IMR-90 (cell line): ENCODE measurements around the gene FAM177B. TPM values are rescaled to one million over a fixed set of nuclear protein-coding genes. Genes with fewer than 3 reads are reported as not detected.

Experiments used
- ATAC-seq: fragments of 200-7000 bp; cut with Tn5 transposase; 2 replicates; pipeline ENCODE4 v1.9.1; 2020; ENCODE audit warnings: low read depth, mild to moderate bottlenecking, moderate library complexity
- BruUV-seq: library from RNA; stranded (reverse); fragments of 400-500 nt; replicated peaks from 2 replicates; lab custom pipeline; 2021; lab: Mats Ljungman, UMichigan
- CTCF ChIA-PET: fragments of 300-600 bp; formaldehyde crosslinking; extraction: SDS; loops from one replicate; lab custom pipeline; 2021; ENCODE audit warnings: antibody characterized with exemption; lab: Yijun Ruan, JAX
- POLR2A ChIA-PET: fragments of 300-600 bp; sonication (Branson Sonifier 250); formaldehyde crosslinking; loops from one replicate; lab custom pipeline; 2022; ENCODE audit warnings: antibody characterized with exemption; ENCODE audit not compliant: unreplicated experiment; lab: Charles Lee
- DNase-seq: peaks from one replicate; pipeline ENCODE4 v3.0.0; 2013
- H2AFZ ChIP-seq: replicated peaks from 2 replicates; pipeline ENCODE3; 2013; ENCODE audit warnings: low read length, mild to moderate bottlenecking; ENCODE audit not compliant: poor library complexity
- H2AK5ac ChIP-seq: 2 replicates; pipeline ENCODE4 v1.6.1; 2013; ENCODE audit warnings: low read depth, low read length, inconsistent platforms
- H2AK9ac ChIP-seq: replicated peaks from 2 replicates; pipeline ENCODE3; 2013; ENCODE audit warnings: mild to moderate bottlenecking, low read depth, low read length, moderate library complexity; ENCODE audit not compliant: poor library complexity
- H2BK120ac ChIP-seq: 2 replicates; pipeline ENCODE4 v1.6.1; 2013; ENCODE audit warnings: low read depth, low read length, inconsistent platforms
- H2BK15ac ChIP-seq: 3 replicates; pipeline ENCODE4 v1.6.1; 2013; ENCODE audit warnings: low read depth, low read length, inconsistent platforms
- H2BK20ac ChIP-seq: 2 replicates; pipeline ENCODE4 v1.6.1; 2013; ENCODE audit warnings: low read depth, mild to moderate bottlenecking, inconsistent platforms, low read length, moderate library complexity
- H2BK5ac ChIP-seq: 2 replicates; pipeline ENCODE4 v1.6.1; 2013; ENCODE audit warnings: mild to moderate bottlenecking, low read depth, low read length, inconsistent platforms; ENCODE audit not compliant: poor library complexity, severe bottlenecking
- H3K14ac ChIP-seq: replicated peaks from 2 replicates; pipeline ENCODE4 v1.6.1; 2013; ENCODE audit warnings: low read depth, low read length, inconsistent platforms
- H3K18ac ChIP-seq: 2 replicates; pipeline ENCODE4 v1.6.1; 2013; ENCODE audit warnings: low read depth, low read length, control low read depth
- H3K23ac ChIP-seq: 2 replicates; pipeline ENCODE4 v1.6.1; 2013; ENCODE audit warnings: low read depth, low read length, inconsistent platforms
- H3K27ac ChIP-seq: 2 replicates; pipeline ENCODE4 v1.5.1; 2013; ENCODE audit warnings: mild to moderate bottlenecking, control low read depth, low read length; ENCODE audit not compliant: insufficient read depth
- H3K27me3 ChIP-seq: 2 replicates; pipeline ENCODE4 v1.6.1; 2013; ENCODE audit warnings: low read length; ENCODE audit not compliant: control insufficient read depth, insufficient read depth
- H3K36me3 ChIP-seq: 2 replicates; pipeline ENCODE4 v1.6.1; 2013; ENCODE audit warnings: low read length, mixed read lengths; ENCODE audit not compliant: control insufficient read depth, insufficient read depth
- H3K4ac ChIP-seq: 2 replicates; pipeline ENCODE4 v1.6.1; 2013; ENCODE audit warnings: low read depth, low read length, inconsistent platforms
- H3K4me1 ChIP-seq: 2 replicates; pipeline ENCODE4 v1.6.1; 2013; ENCODE audit warnings: low read length, mixed read lengths; ENCODE audit not compliant: control insufficient read depth, insufficient read depth
- H3K4me2 ChIP-seq: 2 replicates; pipeline ENCODE4 v1.6.1; 2013; ENCODE audit warnings: low read depth, mild to moderate bottlenecking, control low read depth, low read length, moderate library complexity
- H3K4me3 ChIP-seq: 2 replicates; pipeline ENCODE4 v1.5.1; 2013; ENCODE audit warnings: low read depth, mild to moderate bottlenecking, control low read depth, low read length, moderate library complexity; ENCODE audit not compliant: insufficient read depth
- H3K56ac ChIP-seq: 2 replicates; pipeline ENCODE4 v1.6.1; 2013; ENCODE audit warnings: low read length, inconsistent platforms; ENCODE audit not compliant: insufficient read depth; ENCODE audit errors: extremely low read depth
- H3K79me1 ChIP-seq, 2 experiments: 2 replicates each; pipeline ENCODE4 v1.6.1; 2013; ENCODE audit warnings: low read length in 2 of 2, inconsistent platforms in 1 of 2, low read depth in 1 of 2
- H3K9ac ChIP-seq: 2 replicates; pipeline ENCODE4 v1.6.1; 2013; ENCODE audit warnings: low read depth, low read length, control low read depth
- H3K9me1 ChIP-seq: 2 replicates; pipeline ENCODE4 v1.6.1; 2013; ENCODE audit warnings: low read length, inconsistent platforms; ENCODE audit not compliant: insufficient read depth
- H3K9me3 ChIP-seq: 2 replicates; pipeline ENCODE4 v1.6.1; 2013; ENCODE audit warnings: low read length; ENCODE audit not compliant: control insufficient read depth, insufficient read depth
- H4K20me1 ChIP-seq: 2 replicates; pipeline ENCODE4 v1.6.1; 2013; ENCODE audit warnings: low read length, inconsistent platforms; ENCODE audit not compliant: insufficient read depth
- H4K5ac ChIP-seq: 2 replicates; pipeline ENCODE4 v1.6.1; 2013; ENCODE audit warnings: mild to moderate bottlenecking, low read depth, low read length, control low read depth
- H4K8ac ChIP-seq, 2 experiments: 2 replicates each; pipeline ENCODE4 v1.6.1; 2013; ENCODE audit warnings: low read depth in 2 of 2, low read length in 2 of 2, control low read depth in 1 of 2, inconsistent platforms in 1 of 2
- H4K91ac ChIP-seq: 2 replicates; pipeline ENCODE4 v1.6.1; 2013; ENCODE audit warnings: low read depth, low read length, inconsistent platforms; ENCODE audit not compliant: insufficient read depth
- FOS ChIP-seq: fragments of 150-350 bp; IDR thresholded peaks from 2 replicates; pipeline ENCODE4 v1.6.1; 2016; ENCODE audit warnings: low read depth, low read length
- MAFK ChIP-seq: IDR thresholded peaks from 2 replicates; pipeline ENCODE4 v1.6.1; 2012; ENCODE audit warnings: low read depth, low read length, improper control_type of control experiment
- RCOR1 ChIP-seq: IDR thresholded peaks from 2 replicates; pipeline ENCODE4 v1.6.1; 2012; ENCODE audit warnings: mild to moderate bottlenecking, low read length, improper control_type of control experiment; ENCODE audit not compliant: insufficient replicate concordance
- SMC3 ChIP-seq: fragments of 150-350 bp; IDR thresholded peaks from 2 replicates; pipeline ENCODE4 v1.6.1; 2016; ENCODE audit warnings: low read depth, mild to moderate bottlenecking, antibody characterized with exemption, low read length, moderate library complexity
- dilution Hi-C: fragments of 300-500 bp; cut with HindIII; formaldehyde crosslinking; loops from one replicate; pipeline ENCODE4 v1.14.3; 2018; ENCODE audit warnings: low sequenced_read_pairs; ENCODE audit not compliant: unreplicated experiment
- in situ Hi-C: fragments of 300-500 bp; cut with MboI; formaldehyde crosslinking; loops from 3 replicates; pipeline ENCODE4 v1.14.3; 2019; ENCODE audit warnings: low sequenced_read_pairs, inconsistent platforms, mixed read lengths
- intact Hi-C: fragments of 100-400 bp; cut with micrococcal nuclease; formaldehyde crosslinking; loops from 2 replicates; pipeline ENCODE4 v1.10.0; 2022
- polyA plus RNA-seq, 3 experiments: library from polyadenylated mRNA; depleted of rRNA; stranded (reverse); fragments of >200 nt; gene quantifications; 2 replicates each; pipeline ENCODE4 v1.2.3, GENCODE V29; 2012; ENCODE audit warnings: low replicate concordance in 1 of 3
- total RNA-seq: library from RNA; depleted of rRNA; stranded (reverse); fragments of >200 nt; gene quantifications from 2 replicates; pipeline ENCODE4 v1.2.3, GENCODE V29; 2012

The FAM177B gene
- total and polyA plus RNA-seq, 2 of the 4 experiments (the other 2 are of a cell fraction): not detected

DNA sequence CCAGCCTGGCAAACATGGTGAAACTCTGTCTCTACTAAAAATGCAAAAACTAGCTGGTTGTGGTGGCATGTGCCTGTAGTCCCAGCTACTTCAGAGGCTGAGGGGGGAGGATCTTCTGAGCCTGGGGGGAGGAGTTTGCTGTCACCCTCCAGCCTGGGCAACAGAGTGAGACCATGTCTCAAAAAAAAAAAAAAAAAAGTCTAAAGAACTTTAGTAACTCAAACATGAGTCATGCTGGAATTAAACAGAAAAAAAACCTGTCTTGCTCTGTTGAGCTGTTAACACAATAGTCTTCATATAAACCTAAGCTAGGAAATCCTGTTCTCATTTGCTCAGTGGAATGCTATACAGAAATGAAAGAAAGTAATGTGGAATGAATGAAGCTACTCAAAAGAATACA lies 61.1 kb downstream of the FAM177B start:
- no peak for TF ChIP-seq MAFK
- TF ChIP-seq RCOR1: no peak
- peak; percentile 51; the same call in 1 of the 2 replicates for TF ChIP-seq FOS
- no peak for TF ChIP-seq SMC3
- ChIA-PET POLR2A (no interaction called here), CTCF (interaction anchor here (0.6 to 1.6 kb wide), 3 partner anchors 71 to 292 kb away, joined by 4 to 10 read pairs (median 6); no protein-coding TSS in a partner anchor)
- intact Hi-C loops: loop anchor here (5.0 kb wide), 1 partner anchor 884 kb away; no protein-coding TSS in a partner anchor
- H4K91ac ChIP-seq: no peak overlapping the region
- H2BK20ac ChIP-seq: no peak overlapping the region
- no peak overlapping the region; the same call in 1 of the 2 replicates for H3K4me2 ChIP-seq
- H2BK15ac ChIP-seq: no peak overlapping the region
- H3K4me3 ChIP-seq: no peak overlapping the region
- peaks cover 4% of the 10 kb centered on the region for H3K27me3 ChIP-seq
- H3K14ac ChIP-seq: no peak overlapping the region
- no peak overlapping the region for H3K9ac ChIP-seq
- no peaks in the 10 kb centered on the region for H4K20me1 ChIP-seq
- no peaks in the 10 kb centered on the region for H3K9me1 ChIP-seq
- no peaks in the 10 kb centered on the region for H3K36me3 ChIP-seq
- no peak overlapping the region for H3K4ac ChIP-seq
- ATAC-seq (peak; percentile 89), DNase-seq (peak; percentile 79)
- H3K56ac ChIP-seq: no peak overlapping the region
- H2BK120ac ChIP-seq: no peak overlapping the region
- in situ Hi-C loops: loop anchor here (10.0 kb wide), 1 partner anchor 897 kb away; no protein-coding TSS in a partner anchor
- no peak overlapping the region for H3K27ac ChIP-seq
- no peak overlapping the region for H3K23ac ChIP-seq
- H3K4me1 ChIP-seq: peaks cover 2% of the 10 kb centered on the region; the same call in 1 of the 2 replicates
- H2AK5ac ChIP-seq: no peak overlapping the region
- H4K5ac ChIP-seq: no peak overlapping the region
- H3K18ac ChIP-seq: no peak overlapping the region
- no peak overlapping the region for H2AFZ ChIP-seq
- H4K8ac ChIP-seq: no peak overlapping the region
- BruUV-seq: no TSS peak
- dilution Hi-C loops: loop anchor here (25.0 kb wide), 1 partner anchor 289 kb away; no protein-coding TSS in a partner anchor
- no peak overlapping the region for H2AK9ac ChIP-seq
- H3K9me3 ChIP-seq: no peaks in the 10 kb centered on the region
- no peaks in the 10 kb centered on the region for H3K79me1 ChIP-seq
- H2BK5ac ChIP-seq: no peak overlapping the region
